Inferior parietal cortex (tissue), 1 donor: ENCODE measurements around the gene FEM1B.

Source experiments
- DNase-seq: peaks from one replicate; pipeline ENCODE4 v3.0.0-alpha.2; 2016; ENCODE audit errors: extremely low spot score

Gene FEM1B

GRCh38 chr15:68307131-68307928, 29.8 kb downstream of the FEM1B start:
- DNase-seq = no peak

DNA sequence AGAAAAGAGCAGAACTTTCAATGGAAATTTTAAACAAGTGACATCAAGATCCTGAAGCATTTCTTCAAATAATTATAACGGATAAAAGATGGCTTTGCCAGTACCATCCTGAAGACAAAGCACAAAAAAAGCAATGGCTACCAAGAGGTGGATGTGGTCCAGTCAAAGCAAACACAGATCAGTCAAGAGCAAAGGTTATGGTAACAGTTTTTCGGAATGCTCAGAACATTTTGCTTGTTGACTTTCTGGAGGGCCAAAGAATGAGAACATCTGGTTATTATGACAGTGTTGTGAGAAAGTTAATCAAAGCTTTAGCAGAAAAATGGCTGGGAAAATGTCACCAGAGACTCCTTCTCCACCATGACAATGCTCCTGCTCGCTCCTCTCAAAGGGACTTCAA, 31.5 kb downstream of the FEM1B start:
- DNase-seq = no peak

- no peak for DNase-seq
Observed at GRCh38 chr15:68310178-68310803, 32.7 kb downstream of the FEM1B start.

- DNase-seq = no peak
Observed at GRCh38 chr15:68310804-68311463, 33.4 kb downstream of the FEM1B start.

- no peak for DNase-seq
Observed at GRCh38 chr15:68311464-68311835, 33.9 kb downstream of the FEM1B start.

GRCh38 chr15:68311859-68312557, 34.5 kb downstream of the FEM1B start:
- DNase-seq = no peak

DNA sequence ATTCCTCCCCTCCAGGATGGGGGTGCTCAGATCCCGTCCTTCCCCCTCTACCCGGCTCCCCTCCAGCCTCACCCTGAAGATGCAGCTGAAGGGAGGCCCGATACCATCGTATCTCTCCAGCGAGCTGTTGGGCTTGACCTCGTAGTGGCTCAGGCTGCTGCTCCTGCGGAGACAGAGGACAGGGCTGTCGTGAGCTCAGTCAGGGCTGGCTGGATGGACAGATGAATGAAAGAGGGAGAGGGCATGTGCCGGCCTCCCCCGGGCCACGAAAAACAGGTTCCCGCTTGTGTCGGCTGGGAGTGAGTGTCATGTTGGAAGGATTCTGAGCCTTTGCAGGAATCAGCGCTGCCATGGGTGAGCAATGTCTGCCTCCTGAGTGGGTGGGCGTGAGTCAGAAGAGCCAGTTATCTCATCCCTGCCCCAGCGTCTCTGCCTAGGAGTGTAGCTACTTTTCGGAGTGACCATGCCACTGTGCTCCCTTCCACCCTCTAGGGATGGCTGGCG, 35.2 kb downstream of the FEM1B start:
- no peak for DNase-seq

DNA sequence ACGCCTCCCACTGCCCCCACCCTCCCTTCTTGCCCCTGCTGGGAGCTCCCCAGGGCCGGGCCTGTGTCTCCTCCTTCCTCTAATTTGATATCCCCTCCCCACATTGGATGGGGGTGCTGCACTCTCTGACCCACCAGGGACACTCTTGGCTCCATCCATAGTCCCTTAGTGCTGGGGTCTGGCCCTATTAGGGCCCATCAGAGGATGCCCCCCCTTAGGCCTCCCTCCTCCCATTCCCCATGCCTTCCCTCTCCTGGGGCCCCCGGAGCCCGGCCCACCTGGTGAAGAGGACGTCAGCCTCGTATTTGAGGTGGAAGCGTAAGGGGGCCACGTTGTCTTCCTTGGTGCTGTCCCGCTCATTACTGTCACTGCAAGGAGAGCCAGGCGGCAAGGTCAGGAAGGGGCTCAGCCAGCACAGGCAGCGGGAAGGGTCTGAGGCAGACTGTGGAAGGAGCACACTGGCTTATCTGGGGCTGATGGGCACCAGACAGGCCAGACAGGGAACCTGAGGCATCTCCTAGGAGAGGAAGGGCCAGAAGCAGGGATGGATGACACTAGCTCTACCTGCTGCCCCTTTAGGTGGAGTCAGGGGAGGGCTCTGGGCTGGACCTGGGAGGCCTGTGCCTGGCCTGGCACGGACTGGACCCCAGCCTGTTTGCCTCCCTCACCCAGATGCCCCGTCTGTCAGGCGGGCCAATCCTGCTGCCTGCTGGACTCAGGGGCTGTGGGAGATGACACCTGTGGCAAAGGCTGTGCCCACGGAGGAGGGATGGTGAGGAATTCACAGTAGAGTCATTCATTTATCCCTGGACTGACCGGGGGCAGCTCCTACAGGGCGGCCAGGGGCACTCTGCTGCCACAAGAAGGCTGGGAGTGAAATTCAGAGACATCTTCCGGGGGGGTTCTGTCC, 36.2 kb downstream of the FEM1B start:
- no peak for DNase-seq

- DNase-seq = no peak
Observed at GRCh38 chr15:68314563-68314962, 37.0 kb downstream of the FEM1B start.

- DNase-seq = no peak
Observed at GRCh38 chr15:68315035-68315434, 37.5 kb downstream of the FEM1B start.

GRCh38 chr15:68315495-68316031, 38.0 kb downstream of the FEM1B start:
- DNase-seq = no peak

GRCh38 chr15:68316061-68316804, 38.7 kb downstream of the FEM1B start:
- DNase-seq = no peak

DNA sequence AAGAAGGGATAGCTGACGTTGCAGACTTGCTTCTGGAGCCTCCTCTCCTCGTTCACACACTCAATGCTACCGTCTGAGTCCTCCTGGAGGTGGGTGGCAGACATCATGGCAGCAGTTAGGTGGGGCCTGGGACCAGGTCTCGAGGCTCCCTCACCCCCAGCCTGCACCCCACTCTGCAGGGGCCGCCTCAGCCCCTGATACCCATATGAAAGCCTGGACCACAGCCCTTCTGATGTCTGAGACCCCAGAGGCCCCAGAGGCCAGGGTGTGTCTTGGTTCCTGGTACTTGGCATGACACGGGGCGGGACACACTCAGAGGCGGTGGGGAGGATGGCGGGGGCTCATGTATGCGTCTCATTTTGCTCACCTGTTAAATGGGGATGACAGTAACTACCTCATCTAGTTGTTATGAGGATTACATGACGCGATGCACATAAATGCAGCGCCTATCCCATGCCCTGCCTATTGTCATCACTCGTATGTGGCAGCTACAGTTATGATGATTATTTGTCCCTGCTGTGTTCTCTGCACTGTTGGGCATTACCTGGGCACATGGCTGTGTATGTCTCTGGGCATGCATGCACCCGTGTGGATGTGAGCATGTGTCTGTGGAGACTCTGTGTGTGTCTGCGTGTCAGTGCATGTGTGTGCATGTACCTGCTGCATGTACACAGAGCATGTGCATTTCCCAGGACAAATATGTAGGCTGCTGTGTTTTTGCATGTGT, 39.9 kb downstream of the FEM1B start:
- no peak for DNase-seq

GRCh38 chr15:68318008-68318835, 40.7 kb downstream of the FEM1B start:
- DNase-seq = no peak

DNA sequence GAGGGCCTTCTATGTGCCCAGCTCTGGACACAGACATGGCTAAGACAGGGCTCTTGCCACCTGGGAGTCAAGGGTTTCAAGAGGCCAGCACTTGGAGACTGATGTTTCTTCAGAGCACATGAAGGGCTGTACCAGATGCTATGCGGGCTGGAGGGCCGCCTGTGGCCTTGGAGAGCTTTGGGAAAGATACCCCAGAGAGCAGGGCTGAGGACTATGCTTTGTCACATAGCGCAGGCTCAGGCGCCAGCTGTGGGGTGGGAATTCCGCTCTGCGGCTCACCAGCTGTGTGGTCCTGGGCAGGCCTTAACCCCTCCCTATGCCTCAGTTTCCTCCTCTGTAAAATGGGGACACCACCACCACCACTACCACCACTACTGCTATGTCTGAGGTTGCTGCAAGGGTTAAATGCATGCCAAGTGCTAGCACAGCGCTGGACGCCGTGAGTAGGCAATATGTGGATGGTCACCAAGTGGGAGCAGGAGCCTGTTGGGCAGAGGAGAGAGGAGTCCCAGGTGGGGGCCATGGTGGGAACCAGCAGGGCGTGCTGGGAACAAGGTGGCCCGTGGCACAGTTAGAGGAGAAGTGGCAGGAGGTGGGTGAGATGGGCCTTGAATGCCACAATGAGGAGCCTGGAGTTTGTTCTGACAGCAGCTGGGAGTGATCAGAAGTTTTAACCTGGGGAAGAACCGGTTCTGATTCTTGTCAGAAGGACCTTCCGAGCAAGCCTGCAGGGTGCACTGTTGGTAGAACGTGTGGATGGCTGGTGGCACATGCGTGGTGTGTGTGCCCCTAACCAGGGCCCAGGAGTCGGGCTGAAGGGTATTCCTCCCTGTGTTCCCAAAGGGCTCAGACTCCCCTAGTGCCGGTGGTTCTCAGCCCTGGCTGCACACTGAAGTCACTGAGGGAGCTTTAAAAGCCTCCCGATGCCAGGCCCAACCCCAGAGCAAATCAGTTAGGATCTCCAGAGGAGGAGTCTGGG, 41.7 kb downstream of the FEM1B start:
- no peak for DNase-seq

DNA sequence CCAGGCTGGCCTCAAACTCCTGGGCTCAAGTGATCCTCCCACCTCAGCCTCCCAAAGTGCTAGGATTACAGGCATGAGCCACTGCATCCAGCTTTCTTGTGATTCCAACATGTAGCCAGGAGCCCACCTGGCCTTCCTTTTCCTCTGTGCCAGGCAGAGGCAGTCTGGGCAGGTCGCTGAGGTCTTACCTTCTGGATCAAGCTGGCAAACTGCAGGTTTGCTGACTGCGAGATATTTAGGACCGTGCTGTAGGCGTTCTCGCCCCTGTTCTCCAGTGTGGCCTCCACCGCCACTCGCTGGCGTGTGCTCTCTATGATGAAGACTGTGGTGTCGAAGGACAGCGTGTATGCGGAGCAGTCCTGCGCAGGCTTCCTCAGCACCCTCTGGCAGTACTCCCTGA, 42.5 kb downstream of the FEM1B start:
- DNase-seq = no peak

DNA sequence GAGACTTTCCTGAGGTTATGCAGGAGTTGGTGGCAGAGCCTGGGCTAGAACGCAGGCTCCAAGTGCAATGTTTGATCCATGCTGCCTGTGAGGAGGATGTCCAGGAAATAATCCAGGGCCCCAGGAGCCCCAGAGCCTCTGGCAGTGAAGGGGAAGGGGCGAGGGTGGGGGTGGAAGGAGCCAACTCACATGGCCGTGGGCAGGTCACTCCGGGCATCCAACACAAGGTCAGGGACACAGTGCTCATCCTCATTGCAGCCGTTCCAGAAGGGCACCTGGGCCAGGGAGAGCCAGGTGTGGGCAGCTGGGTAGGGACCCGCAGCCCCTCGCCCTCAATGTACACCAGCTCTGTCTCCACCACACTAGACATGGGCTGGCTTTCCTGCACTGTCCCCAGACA, 43.7 kb downstream of the FEM1B start:
- DNase-seq = no peak
